SK-N-MC (cell line): Measurements from ENCODE around the gene PHC2.

Experiments used
- EZH2 ChIP-seq: fragments of 200-600 bp; sonication (generic); IDR thresholded peaks from one replicate; pipeline ENCODE4 v1.6.1; 2017; ENCODE audit warnings: antibody characterized with exemption
- POLR2AphosphoS5 ChIP-seq: IDR thresholded peaks from 2 replicates; pipeline ENCODE4 v1.6.1; 2012; ENCODE audit warnings: mild to moderate bottlenecking, low read depth, low read length, borderline replicate concordance

- no peak for TF ChIP-seq POLR2AphosphoS5
- no peak for TF ChIP-seq EZH2
Observed at GRCh38 chr1:33286451-33287185, 144.3 kb downstream of the PHC2 start.
